Measurements from ENCODE around the gene ITGBL1. TPM values are rescaled to one million over a fixed set of nuclear protein-coding genes. Genes with fewer than 3 reads are reported as not detected.

ITGBL1 gene
- total and polyA plus RNA-seq, 2 of the 4 experiments (the other 2 are of a cell fraction): 22.2 to 24.2 TPM

- Histone ChIP-seq H3K9ac (ENCODE audit: low read depth, low read length) (no peak overlapping the region), H3K4ac (ENCODE audit: low read depth, low read length) (peak overlapping the region; percentile 10; the same call in 1 of the 2 replicates), H2AK5ac (ENCODE audit: low read depth, low read length) (no peak overlapping the region), H3K4me1 (ENCODE audit: control insufficient read depth, insufficient read depth, low read length) (peaks cover 2% of the 10 kb centered on the region; the same call in 1 of the 2 replicates), H3K36me3 (ENCODE audit: control insufficient read depth, insufficient read depth, low read length) (no peaks in the 10 kb centered on the region), H3K27ac (ENCODE audit: insufficient read depth, low read length) (no peak overlapping the region), H4K8ac (ENCODE audit: low read depth in 2 of 2, low read length in 2 of 2) (no peak overlapping the region), H3K56ac (ENCODE audit: extremely low read depth, insufficient read depth, low read length) (no peak overlapping the region), H3K4me3 (ENCODE audit: insufficient read depth, low read depth, low read length) (no peak overlapping the region), H3K4me2 (ENCODE audit: low read depth, low read length) (no peak overlapping the region; the same call in 1 of the 2 replicates), H3K79me1 (ENCODE audit: low read depth in 1 of 2, low read length in 2 of 2) (no peaks in the 10 kb centered on the region; a peak in 1 of 4 replicates), H3K27me3 (ENCODE audit: control insufficient read depth, insufficient read depth, low read length) (no peaks in the 10 kb centered on the region), H3K23ac (ENCODE audit: low read depth, low read length) (no peak overlapping the region), H3K18ac (ENCODE audit: low read depth, low read length) (no peak overlapping the region), H2BK15ac (ENCODE audit: low read depth, low read length) (no peak overlapping the region), H4K20me1 (ENCODE audit: insufficient read depth, low read length) (no peaks in the 10 kb centered on the region), H3K9me3 (ENCODE audit: control insufficient read depth, insufficient read depth, low read length) (no peaks in the 10 kb centered on the region), H2AK9ac (replicated peaks; ENCODE audit: low read depth, low read length, poor library complexity) (no peak overlapping the region), H4K91ac (ENCODE audit: insufficient read depth, low read depth, low read length) (no peak overlapping the region), H3K9me1 (ENCODE audit: insufficient read depth, low read length) (no peaks in the 10 kb centered on the region), H4K5ac (ENCODE audit: low read depth, low read length) (no peak overlapping the region), H3K14ac (replicated peaks; ENCODE audit: low read depth, low read length) (no peak overlapping the region), H2AFZ (replicated peaks; ENCODE audit: low read length, poor library complexity) (peak overlapping the region; percentile 46), H2BK120ac (ENCODE audit: low read depth, low read length) (no peak overlapping the region), H2BK20ac (ENCODE audit: low read depth, low read length) (no peak overlapping the region; the same call in 1 of the 2 replicates), H2BK5ac (ENCODE audit: low read depth, low read length, poor library complexity, severe bottlenecking) (no peak overlapping the region)
- in situ Hi-C loops (cut with MboI; ENCODE audit: low sequenced_read_pairs): no loop called here
- peak; percentile 90 for DNase-seq
- dilution Hi-C loops (cut with HindIII; ENCODE audit: low sequenced_read_pairs, unreplicated experiment): no loop called here
- TF ChIP-seq USF2 (IDR thresholded peaks at IDR 0.05; ENCODE audit: low read depth, low read length) (peak; percentile 75), MAZ (IDR thresholded peaks at IDR 0.05; ENCODE audit: borderline replicate concordance, low read depth, low read length) (no peak), BHLHE40 (IDR thresholded peaks at IDR 0.05; ENCODE audit: low read depth, low read length) (peak; percentile 57; the same call in 1 of the 2 replicates), RAD21 (IDR thresholded peaks at IDR 0.05; ENCODE audit: low read length) (no peak)
- no CpG with 5 or more reads among the region's 4 CpGs for WGBS, 2 experiments (ENCODE audit: extremely low coverage in 2 of 2, insufficient read length in 1 of 2)
- intact Hi-C loops (cut with micrococcal nuclease): no loop called here
- 0 out of 2 replicates have a peak, but pooled peaks have one; percentile 32 for ATAC-seq (ENCODE audit: low read depth)
- BruUV-seq (replicated peaks): no TSS peak
- ChIA-PET POLR2A (ENCODE audit: unreplicated experiment) (no interaction called here), CTCF (no interaction called here)
Measured at GRCh38 chr13:101529422-101529821, 76.9 kb downstream of the ITGBL1 start.

All from IMR-90 (cell line).